ENCODE data around the gene MAPKAP1. TPM values are rescaled to one million over a fixed set of nuclear protein-coding genes. Genes with fewer than 3 reads are reported as not detected.

Gene MAPKAP1
- total RNA-seq, 2 donors from 2014 or later: 75.3 to 91.6 TPM

GRCh38 chr9:125493384-125493783 is 213.6 kb downstream of the MAPKAP1 start:
- no peak for TF ChIP-seq CTCF (conservative IDR thresholded peaks at IDR 0.05)
- peaks cover 41% of the 10 kb centered on the region for H3K4me1 Mint-ChIP-seq
- H3K9ac ChIP-seq (ENCODE audit: extremely low read depth, low read length, poor library complexity, severe bottlenecking): no peak overlapping the region
- H3K36me3 Mint-ChIP-seq (ENCODE audit: low read depth): peaks cover 2% of the 10 kb centered on the region
- no peaks in the 10 kb centered on the region for H3K27me3 Mint-ChIP-seq (ENCODE audit: insufficient read depth)
- no peak overlapping the region for H3K27ac Mint-ChIP-seq
- H3K27ac ChIP-seq (ENCODE audit: low read depth, low read length): no peak overlapping the region
- H3K4me3 ChIP-seq (ENCODE audit: low read length): no peak overlapping the region
- DNase-seq: no peak
- H3K27me3 ChIP-seq (ENCODE audit: control insufficient read depth, insufficient read depth, low read length, poor library complexity, severe bottlenecking): no peaks in the 10 kb centered on the region
- H3K9me3 ChIP-seq (ENCODE audit: control insufficient read depth, low read length): no peaks in the 10 kb centered on the region
- no peak overlapping the region for H3K4me3 Mint-ChIP-seq
- 91 to 100% methylated on average over 5 of the region's 5 CpGs for WGBS, 2 experiments (ENCODE audit: insufficient coverage in 1 of 2, insufficient read length in 1 of 2)
- no peaks in the 10 kb centered on the region for H3K4me1 ChIP-seq (ENCODE audit: control insufficient read depth, insufficient read depth, low read length)
- H3K36me3 ChIP-seq (ENCODE audit: control insufficient read depth, insufficient read depth, low read length): no peaks in the 10 kb centered on the region
- H3K9me3 Mint-ChIP-seq: no peaks in the 10 kb centered on the region

- Mint-ChIP-seq H3K27me3 (ENCODE audit: insufficient read depth) (no peaks in the 10 kb centered on the region), H3K9me3 (no peaks in the 10 kb centered on the region), H3K36me3 (ENCODE audit: low read depth) (peaks cover 2% of the 10 kb centered on the region), H3K4me3 (no peak overlapping the region), H3K4me1 (peaks cover 41% of the 10 kb centered on the region), H3K27ac (no peak overlapping the region)
- 94 to 100% methylated on average over 2 of the region's 2 CpGs for WGBS, 2 experiments (ENCODE audit: insufficient coverage in 1 of 2, insufficient read length in 1 of 2)
- Histone ChIP-seq H3K4me3 (ENCODE audit: low read length) (no peak overlapping the region), H3K36me3 (ENCODE audit: control insufficient read depth, insufficient read depth, low read length) (no peaks in the 10 kb centered on the region), H3K27ac (ENCODE audit: low read depth, low read length) (no peak overlapping the region), H3K9ac (ENCODE audit: extremely low read depth, low read length, poor library complexity, severe bottlenecking) (no peak overlapping the region), H3K9me3 (ENCODE audit: control insufficient read depth, low read length) (no peaks in the 10 kb centered on the region), H3K4me1 (ENCODE audit: control insufficient read depth, insufficient read depth, low read length) (no peaks in the 10 kb centered on the region), H3K27me3 (ENCODE audit: control insufficient read depth, insufficient read depth, low read length, poor library complexity, severe bottlenecking) (no peaks in the 10 kb centered on the region)
- no peak for DNase-seq
- no peak for TF ChIP-seq CTCF (conservative IDR thresholded peaks at IDR 0.05)
Measured at GRCh38 chr9:125492719-125493118, 214.3 kb downstream of the MAPKAP1 start.

DNA sequence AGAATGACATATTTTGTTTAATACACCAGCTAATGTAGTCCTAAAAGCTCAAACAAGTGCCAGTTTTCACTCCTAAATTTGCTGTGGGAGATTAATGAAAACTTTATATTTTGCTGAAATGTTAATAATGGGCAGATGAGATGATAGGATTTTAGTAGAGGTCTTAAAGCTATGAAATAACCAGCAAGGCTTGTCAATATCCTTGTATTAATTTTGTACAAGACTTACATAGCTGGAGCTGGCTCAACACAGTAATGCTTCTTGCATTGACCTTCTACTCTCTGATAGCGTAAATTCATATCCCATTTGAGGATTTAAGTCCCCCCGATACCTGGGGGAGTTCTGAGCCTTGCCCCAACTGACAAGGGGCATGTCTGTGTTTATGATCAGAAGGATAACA is 219.2 kb downstream of the MAPKAP1 start:
- Mint-ChIP-seq H3K9me3 (no peaks in the 10 kb centered on the region), H3K27me3 (ENCODE audit: insufficient read depth) (no peaks in the 10 kb centered on the region), H3K36me3 (ENCODE audit: low read depth) (peaks cover 2% of the 10 kb centered on the region), H3K4me1 (peaks cover 27% of the 10 kb centered on the region), H3K4me3 (no peak overlapping the region), H3K27ac (no peak overlapping the region)
- Histone ChIP-seq H3K4me3 (ENCODE audit: low read length) (no peak overlapping the region), H3K9ac (ENCODE audit: extremely low read depth, low read length, poor library complexity, severe bottlenecking) (no peak overlapping the region), H3K27ac (ENCODE audit: low read depth, low read length) (no peak overlapping the region), H3K4me1 (ENCODE audit: control insufficient read depth, insufficient read depth, low read length) (no peaks in the 10 kb centered on the region), H3K36me3 (ENCODE audit: control insufficient read depth, insufficient read depth, low read length) (no peaks in the 10 kb centered on the region), H3K27me3 (ENCODE audit: control insufficient read depth, insufficient read depth, low read length, poor library complexity, severe bottlenecking) (no peaks in the 10 kb centered on the region), H3K9me3 (ENCODE audit: control insufficient read depth, low read length) (no peaks in the 10 kb centered on the region)
- WGBS, 2 experiments (ENCODE audit: insufficient coverage in 1 of 2, insufficient read length in 1 of 2): 76% methylated on average over 2 of the region's 2 CpGs; no CpG with 5 or more reads in 1 of the 2 experiments
- TF ChIP-seq CTCF (conservative IDR thresholded peaks at IDR 0.05): no peak
- no peak for DNase-seq
